ENCODE data around the gene CHTF18.
"Not testable (repeated sequence)": the region's sequence is repeated elsewhere in the genome, so short reads cannot be mapped to it uniquely, and the experiment has no call there.

Gene CHTF18

DNA sequence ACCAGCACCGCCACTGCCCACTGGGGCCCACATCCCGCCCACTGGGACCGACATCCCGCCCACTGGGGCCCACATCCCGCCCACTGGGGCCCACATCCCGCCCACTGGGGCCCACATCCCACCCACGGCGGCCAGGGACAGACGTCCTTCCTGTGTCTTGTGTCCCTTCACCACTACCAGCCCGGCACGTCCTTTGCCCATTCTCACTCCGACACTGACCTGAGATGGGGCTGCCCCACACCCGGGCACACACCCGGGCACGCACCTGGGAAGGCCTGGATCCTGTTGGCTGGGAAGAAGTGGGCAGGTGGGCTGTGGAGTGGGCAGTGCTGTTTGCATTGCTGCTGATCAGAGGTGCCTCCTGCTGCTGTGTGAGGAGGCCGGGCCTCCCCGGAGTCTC, 40.5 kb downstream of the CHTF18 start:
- Histone ChIP-seq H3K4me1 (ENCODE audit: control insufficient read depth, insufficient read depth, low read length) (peaks cover 8% of the 10 kb centered on the region), H3K36me3 (ENCODE audit: control insufficient read depth, insufficient read depth, low read length, severe bottlenecking) (no peaks in the 10 kb centered on the region), H3K27me3 (replicated peaks; ENCODE audit: control insufficient read depth, insufficient read depth, low read length) (peaks cover 46% of the 10 kb centered on the region), H3K4me3 (ENCODE audit: low read length) (no peak overlapping the region), H3K9ac (ENCODE audit: low read length) (no peak overlapping the region), H3K9me3 (ENCODE audit: control insufficient read depth, low read length) (peaks cover 3% of the 10 kb centered on the region)
- DNase-seq (ENCODE audit: low read depth): no peak

DNA sequence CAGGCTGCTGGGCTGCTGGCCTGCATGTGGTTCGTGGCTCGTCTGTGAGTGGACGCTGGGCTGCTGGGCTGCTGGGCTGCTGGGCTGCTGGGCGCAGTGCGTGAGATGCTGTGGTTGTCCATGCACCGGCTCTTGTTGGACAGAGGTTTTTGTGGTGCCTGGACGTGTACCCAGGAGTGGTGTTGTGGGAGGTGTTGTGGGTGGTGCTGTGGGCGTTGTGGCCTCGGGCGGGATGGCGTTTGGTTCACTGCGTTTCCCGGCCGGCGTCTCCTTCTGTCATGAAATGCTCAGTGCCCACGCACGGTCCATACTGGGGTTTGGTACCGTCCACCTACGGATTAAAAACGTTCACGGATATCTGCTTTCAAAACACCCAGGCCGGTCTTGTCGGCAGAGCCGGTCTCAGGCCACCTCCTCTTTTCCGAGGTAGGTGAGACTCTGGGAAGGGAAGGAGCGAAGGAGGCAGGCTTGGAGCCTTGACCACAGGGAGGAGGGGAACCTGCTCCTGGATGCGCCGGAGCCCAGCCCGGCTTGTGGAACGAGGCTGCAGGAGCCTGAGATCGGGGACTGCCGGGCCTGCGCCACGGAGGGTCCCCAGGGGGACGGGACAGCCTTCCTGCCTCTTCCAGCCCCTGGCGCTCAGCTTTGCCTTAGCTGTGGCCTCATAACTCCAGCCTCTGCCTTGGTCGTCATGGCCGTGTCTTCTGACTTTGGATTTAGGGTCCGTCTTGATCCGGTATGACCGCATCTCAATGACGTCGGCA, 41.9 kb downstream of the CHTF18 start:
- H3K36me3 ChIP-seq (ENCODE audit: control insufficient read depth, insufficient read depth, low read length, severe bottlenecking): no peaks in the 10 kb centered on the region
- H3K4me3 ChIP-seq (ENCODE audit: low read length): no peak overlapping the region
- H3K9me3 ChIP-seq (ENCODE audit: control insufficient read depth, low read length): peaks cover 14% of the 10 kb centered on the region
- H3K4me1 ChIP-seq (ENCODE audit: control insufficient read depth, insufficient read depth, low read length): peaks cover 5% of the 10 kb centered on the region
- no peak for DNase-seq (ENCODE audit: low read depth)
- H3K9ac ChIP-seq (ENCODE audit: low read length): no peak overlapping the region
- peaks cover 43% of the 10 kb centered on the region for H3K27me3 ChIP-seq (replicated peaks; ENCODE audit: control insufficient read depth, insufficient read depth, low read length)

DNA sequence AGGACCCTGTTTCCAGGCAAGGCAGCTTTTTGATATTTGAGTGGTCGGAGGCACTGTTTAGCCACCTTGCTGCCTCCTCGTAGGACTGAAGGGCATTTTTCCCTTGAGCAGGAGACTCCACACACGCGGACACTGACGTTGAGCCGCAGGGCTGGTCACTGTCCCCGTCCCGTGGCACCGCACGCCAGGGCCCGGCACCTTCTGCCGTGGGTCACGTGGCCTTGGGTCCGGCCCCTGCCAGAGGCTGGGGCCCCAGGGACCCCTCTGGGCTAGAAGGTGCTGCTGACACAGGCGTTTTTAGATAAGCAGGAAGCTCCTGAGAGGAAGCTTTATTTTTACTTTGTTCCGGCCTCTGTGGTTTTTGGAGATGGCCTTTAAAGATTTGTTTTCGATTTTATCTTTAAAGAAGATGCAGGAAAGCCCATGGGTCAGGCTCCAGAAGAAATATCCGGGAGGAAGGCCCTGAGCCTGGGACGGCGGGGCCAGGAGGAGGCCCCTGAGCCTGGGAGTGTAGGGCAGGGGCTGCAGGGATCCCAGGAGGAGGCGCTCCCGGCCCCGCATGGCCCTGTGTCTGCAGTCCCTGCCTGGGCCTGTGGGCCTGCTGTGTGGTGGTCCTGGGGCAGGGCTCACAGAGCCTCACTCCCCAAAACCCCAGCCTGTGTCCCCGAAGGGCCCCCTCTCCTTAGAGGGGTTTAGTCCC, 42.6 kb downstream of the CHTF18 start:
- no peaks in the 10 kb centered on the region for H3K4me1 ChIP-seq (ENCODE audit: control insufficient read depth, insufficient read depth, low read length)
- H3K27me3 ChIP-seq (replicated peaks; ENCODE audit: control insufficient read depth, insufficient read depth, low read length): peaks cover 37% of the 10 kb centered on the region
- no peak overlapping the region for H3K4me3 ChIP-seq (ENCODE audit: low read length)
- peaks cover 20% of the 10 kb centered on the region for H3K9me3 ChIP-seq (ENCODE audit: control insufficient read depth, low read length)
- no peaks in the 10 kb centered on the region for H3K36me3 ChIP-seq (ENCODE audit: control insufficient read depth, insufficient read depth, low read length, severe bottlenecking)
- DNase-seq (ENCODE audit: low read depth): no peak
- H3K9ac ChIP-seq (ENCODE audit: low read length): no peak overlapping the region

DNA sequence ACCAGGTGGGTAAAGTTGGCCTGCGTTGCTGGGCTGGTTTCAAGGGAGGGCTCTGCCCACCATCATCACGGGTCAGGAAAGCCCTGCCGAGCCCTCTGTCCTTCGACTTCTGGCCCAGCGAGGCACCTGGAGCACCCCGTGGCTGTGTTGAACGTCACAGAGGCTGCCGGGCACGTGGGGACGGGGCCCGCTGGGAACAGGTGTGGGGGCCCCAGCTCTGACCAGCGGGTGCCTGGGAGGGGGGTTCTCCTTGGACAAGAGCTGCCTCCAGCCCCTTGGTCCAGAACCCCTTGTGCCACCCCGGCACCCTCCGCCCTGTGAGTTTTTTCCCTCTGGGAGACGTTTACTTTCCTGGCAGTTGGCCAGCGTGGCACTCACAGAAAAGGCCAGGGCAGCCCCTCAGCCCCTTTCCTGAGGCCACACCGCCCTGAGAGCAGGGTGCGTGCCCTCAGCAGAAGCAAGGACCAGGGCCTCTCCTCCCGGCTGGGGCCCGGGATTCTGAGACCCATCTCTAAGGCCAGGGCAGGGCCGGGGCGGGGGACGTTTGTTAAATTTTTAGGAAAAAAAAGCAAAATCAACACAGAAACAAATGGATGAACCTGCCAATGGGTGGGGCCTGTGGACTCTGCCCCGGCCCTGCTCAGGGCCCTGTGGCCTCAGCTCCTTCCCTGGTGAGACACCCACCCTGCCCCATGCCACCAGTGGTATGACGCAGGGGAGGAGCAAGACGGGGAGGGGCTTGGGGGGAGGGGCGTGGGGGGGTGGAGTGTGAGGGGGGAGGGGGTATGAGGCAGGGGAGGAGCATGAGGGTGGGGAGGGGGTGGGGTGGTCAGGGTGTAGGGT, 43.4 kb downstream of the CHTF18 start:
- H3K4me3 ChIP-seq (ENCODE audit: low read length): no peak overlapping the region
- H3K9ac ChIP-seq (ENCODE audit: low read length): no peak overlapping the region
- no peaks in the 10 kb centered on the region for H3K36me3 ChIP-seq (ENCODE audit: control insufficient read depth, insufficient read depth, low read length, severe bottlenecking)
- H3K4me1 ChIP-seq (ENCODE audit: control insufficient read depth, insufficient read depth, low read length): no peaks in the 10 kb centered on the region
- peaks cover 37% of the 10 kb centered on the region for H3K27me3 ChIP-seq (replicated peaks; ENCODE audit: control insufficient read depth, insufficient read depth, low read length)
- no peak for DNase-seq (ENCODE audit: low read depth)
- H3K9me3 ChIP-seq (ENCODE audit: control insufficient read depth, low read length): peaks cover 28% of the 10 kb centered on the region

DNA sequence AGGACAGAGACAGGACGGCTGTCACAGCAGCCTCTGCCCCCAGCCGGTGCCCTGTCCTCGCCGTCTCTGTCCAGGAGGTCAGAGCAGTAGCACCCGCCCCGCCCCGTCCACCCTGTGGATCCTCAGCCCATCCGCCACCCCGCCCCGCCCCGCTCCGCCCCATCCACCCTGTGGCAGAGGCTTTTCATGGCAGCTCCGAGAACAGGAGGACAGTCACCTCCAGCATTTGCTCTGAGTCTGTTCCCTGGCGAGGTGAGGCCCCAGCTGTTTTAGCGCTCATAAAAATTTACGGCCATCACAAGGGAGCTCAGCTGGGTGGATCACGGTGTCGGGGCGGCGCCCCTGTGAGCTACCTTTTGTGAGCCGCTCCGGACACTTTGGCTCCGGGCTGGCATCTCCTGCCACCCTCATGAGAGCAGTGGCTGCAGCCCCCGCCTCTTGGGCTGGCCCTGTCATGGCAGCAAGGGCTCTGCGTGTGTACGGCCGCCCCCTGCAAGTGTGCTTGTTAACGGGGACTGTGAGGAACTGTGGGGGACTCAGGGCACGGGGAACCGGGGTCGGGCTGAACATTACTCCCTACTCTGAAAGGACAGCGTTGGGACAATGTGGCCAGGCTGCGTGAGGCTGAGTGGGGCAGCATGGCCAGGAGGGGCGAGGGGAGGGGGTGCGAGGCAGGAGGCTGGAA, 44.4 kb downstream of the CHTF18 start:
- no peak overlapping the region for H3K9ac ChIP-seq (ENCODE audit: low read length)

DNA sequence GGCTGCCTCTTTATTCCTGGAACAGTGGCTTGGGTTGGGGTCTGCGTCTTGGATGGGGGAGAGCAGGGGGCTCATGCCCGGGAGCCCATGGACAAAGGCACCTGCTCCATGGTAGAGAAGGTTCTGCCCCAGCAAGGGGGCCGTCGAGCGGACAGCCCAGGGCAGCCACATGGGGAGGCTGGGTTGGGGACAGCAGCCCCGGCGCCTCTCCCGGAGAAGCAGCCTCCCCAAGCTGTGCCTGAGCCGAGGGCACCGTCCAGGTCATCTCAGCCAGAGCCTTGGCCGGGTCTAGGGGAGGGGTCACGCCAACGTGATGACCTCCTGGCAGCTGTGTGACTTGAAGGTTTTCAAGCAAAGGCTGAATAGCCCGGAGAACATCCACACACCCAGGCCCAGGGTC, 45.0 kb downstream of the CHTF18 start:
- Histone ChIP-seq H3K9ac (ENCODE audit: low read length) (no peak overlapping the region), H3K9me3 (ENCODE audit: control insufficient read depth, low read length) (peaks cover 32% of the 10 kb centered on the region), H3K27me3 (replicated peaks; ENCODE audit: control insufficient read depth, insufficient read depth, low read length) (peaks cover 24% of the 10 kb centered on the region), H3K4me3 (ENCODE audit: low read length) (no peak overlapping the region), H3K4me1 (ENCODE audit: control insufficient read depth, insufficient read depth, low read length) (no peaks in the 10 kb centered on the region), H3K36me3 (ENCODE audit: control insufficient read depth, insufficient read depth, low read length, severe bottlenecking) (no peaks in the 10 kb centered on the region)
- DNase-seq (ENCODE audit: low read depth): no peak

More for the DNA sequence above, 44.4 kb downstream of the CHTF18 start:
- no peak for DNase-seq (ENCODE audit: low read depth)
- H3K9me3 ChIP-seq (ENCODE audit: control insufficient read depth, low read length): peaks cover 32% of the 10 kb centered on the region
- no peak overlapping the region for H3K4me3 ChIP-seq (ENCODE audit: low read length)
- no peaks in the 10 kb centered on the region for H3K36me3 ChIP-seq (ENCODE audit: control insufficient read depth, insufficient read depth, low read length, severe bottlenecking)
- peaks cover 28% of the 10 kb centered on the region for H3K27me3 ChIP-seq (replicated peaks; ENCODE audit: control insufficient read depth, insufficient read depth, low read length)
- H3K4me1 ChIP-seq (ENCODE audit: control insufficient read depth, insufficient read depth, low read length): no peaks in the 10 kb centered on the region

DNA sequence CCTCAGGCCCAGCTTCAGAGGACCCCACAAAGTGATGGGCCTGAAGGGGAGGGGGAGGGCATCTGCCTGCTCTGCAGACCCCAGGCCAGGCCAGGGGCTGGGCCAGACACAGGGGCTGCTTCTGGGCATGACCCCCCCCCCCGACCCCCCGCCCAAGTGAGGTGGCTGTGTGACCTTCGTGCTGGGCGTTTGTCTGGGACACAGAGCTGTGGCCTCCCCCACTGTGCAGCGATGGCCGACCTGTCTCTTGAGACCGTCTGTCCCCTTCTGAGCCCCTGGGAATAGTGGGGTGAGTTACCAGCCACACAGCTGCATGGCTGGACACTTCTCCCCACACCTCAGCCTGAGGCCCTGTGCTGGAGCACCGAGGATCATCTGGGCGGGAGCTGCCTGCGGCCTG, 47.0 kb downstream of the CHTF18 start:
- no peaks in the 10 kb centered on the region for H3K4me1 ChIP-seq (ENCODE audit: control insufficient read depth, insufficient read depth, low read length)
- peaks cover 27% of the 10 kb centered on the region for H3K27me3 ChIP-seq (replicated peaks; ENCODE audit: control insufficient read depth, insufficient read depth, low read length)
- no peak for DNase-seq (ENCODE audit: low read depth)
- no peaks in the 10 kb centered on the region for H3K36me3 ChIP-seq (ENCODE audit: control insufficient read depth, insufficient read depth, low read length, severe bottlenecking)
- H3K9me3 ChIP-seq (ENCODE audit: control insufficient read depth, low read length): peaks cover 32% of the 10 kb centered on the region
- H3K9ac ChIP-seq (ENCODE audit: low read length): no peak overlapping the region
- no peak overlapping the region for H3K4me3 ChIP-seq (ENCODE audit: low read length)

DNA sequence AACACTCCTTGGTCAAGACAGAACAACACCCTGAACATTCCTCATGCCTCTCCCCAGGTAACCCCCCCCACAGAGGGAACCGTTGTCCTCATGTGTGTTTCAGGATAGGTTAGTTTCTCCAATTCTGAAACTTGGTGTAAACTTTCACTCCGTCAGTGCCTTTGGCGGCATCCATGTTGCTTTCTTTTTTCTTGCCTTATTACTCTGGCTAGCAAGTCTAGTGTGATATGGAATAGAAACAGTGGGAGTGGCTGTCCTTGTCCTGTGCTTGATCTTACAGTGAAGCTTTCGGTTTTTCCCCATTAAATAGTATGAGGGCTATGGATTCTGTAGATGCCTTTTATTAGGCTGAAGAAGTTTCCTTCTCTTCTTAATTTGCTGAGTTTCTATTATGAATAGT, 47.8 kb downstream of the CHTF18 start:
- H3K27me3 ChIP-seq (replicated peaks; ENCODE audit: control insufficient read depth, insufficient read depth, low read length): peaks cover 23% of the 10 kb centered on the region
- peaks cover 32% of the 10 kb centered on the region for H3K9me3 ChIP-seq (ENCODE audit: control insufficient read depth, low read length)
- H3K36me3 ChIP-seq (ENCODE audit: control insufficient read depth, insufficient read depth, low read length, severe bottlenecking): no peaks in the 10 kb centered on the region
- no peak for DNase-seq (ENCODE audit: low read depth)
- no peak overlapping the region for H3K9ac ChIP-seq (ENCODE audit: low read length)
- H3K4me3 ChIP-seq (ENCODE audit: low read length): no peak overlapping the region
- no peaks in the 10 kb centered on the region for H3K4me1 ChIP-seq (ENCODE audit: control insufficient read depth, insufficient read depth, low read length)

DNA sequence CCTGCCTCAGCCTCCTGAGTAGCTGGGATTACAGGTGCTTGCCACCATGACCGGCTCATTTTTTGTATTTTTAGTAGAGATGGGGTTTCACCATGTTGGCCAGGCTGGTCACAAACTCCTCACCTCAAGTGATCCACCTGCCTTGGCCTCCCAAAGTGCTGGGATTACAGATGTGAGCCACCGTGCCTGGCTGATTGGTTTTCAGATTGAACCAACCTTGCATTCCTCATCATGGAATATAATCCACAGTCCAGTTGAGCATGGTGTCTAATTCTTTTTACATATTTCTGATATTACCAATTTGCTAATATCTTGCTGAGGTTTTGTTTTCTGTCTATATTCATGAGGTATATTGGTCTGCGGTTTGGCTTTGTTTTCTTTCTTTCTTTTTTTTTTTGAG, 48.4 kb downstream of the CHTF18 start:
- H3K4me3 ChIP-seq (ENCODE audit: low read length); DNase-seq (ENCODE audit: low read depth); H3K9ac ChIP-seq (ENCODE audit: low read length); H3K4me1 ChIP-seq (ENCODE audit: control insufficient read depth, insufficient read depth, low read length); H3K36me3 ChIP-seq (ENCODE audit: control insufficient read depth, insufficient read depth, low read length, severe bottlenecking): not testable (repeated sequence)
- peaks cover 28% of the 10 kb centered on the region for H3K27me3 ChIP-seq (replicated peaks; ENCODE audit: control insufficient read depth, insufficient read depth, low read length)
- peaks cover 32% of the 10 kb centered on the region for H3K9me3 ChIP-seq (ENCODE audit: control insufficient read depth, low read length)

DNA sequence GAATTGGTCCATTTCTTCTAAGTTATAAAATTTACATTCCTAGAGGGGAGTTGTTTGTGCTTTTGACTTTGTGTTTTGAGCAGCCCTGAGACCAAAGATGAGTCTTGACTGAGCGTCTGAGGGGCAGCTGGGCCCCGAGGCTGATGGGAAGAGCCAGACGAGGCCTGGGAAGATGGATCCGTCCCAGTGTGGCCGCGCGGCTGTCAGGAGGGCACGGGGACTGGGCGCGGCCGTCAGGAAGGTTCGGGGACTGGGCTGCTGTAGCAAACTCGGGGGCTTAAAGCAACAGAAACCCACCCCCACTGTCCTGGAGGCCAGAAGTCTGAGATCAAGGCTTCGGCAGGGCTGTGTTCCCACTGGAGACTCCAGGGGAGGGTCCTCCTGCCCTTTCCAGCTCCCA, 50.3 kb downstream of the CHTF18 start:
- no peak overlapping the region for H3K4me3 ChIP-seq (ENCODE audit: low read length)

More for the DNA sequence above, 50.3 kb downstream of the CHTF18 start:
- Histone ChIP-seq H3K27me3 (replicated peaks; ENCODE audit: control insufficient read depth, insufficient read depth, low read length) (peaks cover 27% of the 10 kb centered on the region), H3K36me3 (ENCODE audit: control insufficient read depth, insufficient read depth, low read length, severe bottlenecking) (no peaks in the 10 kb centered on the region), H3K9ac (ENCODE audit: low read length) (no peak overlapping the region), H3K4me1 (ENCODE audit: control insufficient read depth, insufficient read depth, low read length) (no peaks in the 10 kb centered on the region), H3K9me3 (ENCODE audit: control insufficient read depth, low read length) (peaks cover 30% of the 10 kb centered on the region)
- no peak for DNase-seq (ENCODE audit: low read depth)
